ENCODE results near the gene SP140L. TPM values are rescaled to one million over a fixed set of nuclear protein-coding genes. Genes with fewer than 3 reads are reported as not detected.
A peak's percentile ranks its signal among the peaks of the same experiment; 100 is the strongest.

Gene SP140L
- total RNA-seq, 1 donor from 2014 or later, result 48.9 TPM

- no peaks in the 10 kb centered on the region for H3K27me3 Mint-ChIP-seq
- DNase-seq, result peak; percentile 58
- peaks cover 26% of the 10 kb centered on the region for H3K36me3 Mint-ChIP-seq (ENCODE audit: low read depth)
- H3K4me1 Mint-ChIP-seq, result peaks cover 56% of the 10 kb centered on the region
- no peaks in the 10 kb centered on the region for H3K9me3 Mint-ChIP-seq
- no peak overlapping the region for H3K4me3 Mint-ChIP-seq
- no peak overlapping the region for H3K27ac Mint-ChIP-seq
- intact Hi-C loops (cut with micrococcal nuclease), result loop anchor here (2.0 to 10.0 kb wide), 3 partner anchors 185 to 485 kb away; partner anchors contain the start of genes FBXO36, SP140 and TRIP12
Observed at GRCh38 chr2:230410263-230410662, 83.3 kb downstream of the SP140L start.

- intact Hi-C loops (cut with micrococcal nuclease), result loop anchor here (1.0 to 10.0 kb wide), 4 partner anchors 157 to 486 kb away; partner anchors contain the start of genes FBXO36, SP140 and TRIP12
- H3K36me3 Mint-ChIP-seq (ENCODE audit: low read depth), result peaks cover 19% of the 10 kb centered on the region
- H3K4me1 Mint-ChIP-seq, result peaks cover 61% of the 10 kb centered on the region
- no peaks in the 10 kb centered on the region for H3K9me3 Mint-ChIP-seq
- H3K27me3 Mint-ChIP-seq, result no peaks in the 10 kb centered on the region
- DNase-seq, result peak; percentile 75
- peak overlapping the region; percentile 99 for H3K4me3 Mint-ChIP-seq
- H3K27ac Mint-ChIP-seq, result peak overlapping the region; percentile 99
Observed at GRCh38 chr2:230410861-230411569, 84.0 kb downstream of the SP140L start.

DNA sequence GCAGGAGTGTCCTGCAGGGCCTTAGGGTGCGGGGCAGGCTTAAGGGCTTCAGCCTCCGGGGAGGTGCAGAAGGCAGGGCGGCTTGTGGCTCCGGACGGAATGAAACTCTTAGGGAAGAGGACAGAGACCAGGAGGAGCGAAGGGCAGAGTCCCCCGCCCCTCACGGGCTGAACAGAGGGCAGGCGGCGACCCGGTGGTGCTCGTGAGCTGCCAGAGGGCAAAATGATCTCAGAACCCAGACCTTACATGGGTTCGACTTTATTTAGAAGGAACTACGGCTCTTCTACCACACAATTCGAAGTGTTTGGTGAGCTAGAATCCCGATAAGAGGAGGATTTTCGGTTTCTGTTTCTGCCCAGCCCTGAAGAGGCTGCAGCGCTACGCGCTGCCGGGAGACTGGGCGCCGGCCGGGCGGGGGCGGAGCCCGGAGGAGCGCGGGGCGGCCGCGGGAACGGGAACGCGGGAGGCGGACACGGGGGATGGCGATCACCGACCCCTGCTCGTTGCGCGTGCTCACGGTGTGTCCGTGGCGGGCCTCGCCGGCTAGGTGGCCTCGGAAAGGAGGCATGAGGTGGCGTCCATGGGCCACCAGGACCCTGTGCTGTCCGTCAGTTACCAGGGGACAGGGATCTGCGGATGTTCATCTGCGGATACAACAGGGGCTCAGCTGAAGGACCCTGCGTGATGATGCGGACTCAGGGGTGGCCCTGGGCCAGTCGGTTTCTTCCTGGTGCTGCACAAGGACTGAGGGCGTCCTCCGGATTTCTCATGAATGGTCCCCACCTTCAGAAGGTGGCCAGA is 84.8 kb downstream of the SP140L start:
- H3K4me1 Mint-ChIP-seq, result peaks cover 61% of the 10 kb centered on the region
- no peaks in the 10 kb centered on the region for H3K9me3 Mint-ChIP-seq

GRCh38 chr2:230412371-230412711 is 85.3 kb downstream of the SP140L start:
- Mint-ChIP-seq H3K4me1 (peaks cover 61% of the 10 kb centered on the region), H3K27me3 (no peaks in the 10 kb centered on the region), H3K36me3 (ENCODE audit: low read depth) (peaks cover 11% of the 10 kb centered on the region), H3K9me3 (no peaks in the 10 kb centered on the region), H3K27ac (peak overlapping the region; percentile 99), H3K4me3 (peak overlapping the region; percentile 99)
- no peak for DNase-seq
- intact Hi-C loops (cut with micrococcal nuclease), result loop anchor here (10.0 kb wide), 2 partner anchors 408 to 488 kb away; partner anchors contain the start of genes FBXO36 and TRIP12

More for the DNA sequence above, 84.8 kb downstream of the SP140L start:
- Mint-ChIP-seq H3K27me3 (no peaks in the 10 kb centered on the region), H3K36me3 (ENCODE audit: low read depth) (peaks cover 16% of the 10 kb centered on the region), H3K4me3 (peak overlapping the region; percentile 99), H3K27ac (peak overlapping the region; percentile 99)
- DNase-seq, result peak; percentile 95
- intact Hi-C loops (cut with micrococcal nuclease), result loop anchor here (1.0 to 10.0 kb wide), 4 partner anchors 157 to 487 kb away; partner anchors contain the start of genes FBXO36, SP140 and TRIP12

- Mint-ChIP-seq H3K9me3 (no peaks in the 10 kb centered on the region), H3K4me1 (peaks cover 60% of the 10 kb centered on the region)
- intact Hi-C loops (cut with micrococcal nuclease), result loop anchor here (10.0 kb wide), 2 partner anchors 408 to 488 kb away; partner anchors contain the start of genes FBXO36 and TRIP12
Observed at GRCh38 chr2:230412846-230413245, 85.9 kb downstream of the SP140L start.

DNA sequence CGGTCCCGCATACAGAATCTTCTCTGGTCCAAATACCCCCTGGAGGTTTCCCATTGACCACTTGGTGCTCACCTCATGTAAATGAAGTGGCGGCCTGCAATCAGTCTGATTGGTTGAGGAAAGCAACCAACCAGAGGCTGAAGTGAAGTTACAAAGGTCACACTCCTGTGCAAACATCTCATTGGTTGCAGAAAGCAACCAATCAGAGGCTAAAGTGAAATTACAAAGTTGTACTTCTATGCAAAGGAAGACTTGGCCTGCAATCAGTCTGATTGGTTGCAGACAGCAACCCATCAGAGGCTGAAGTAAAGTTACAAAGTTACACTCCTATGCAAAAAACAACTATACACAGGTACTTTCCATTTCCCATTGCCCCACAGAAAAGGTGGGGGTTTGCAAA is 86.5 kb downstream of the SP140L start:
- Mint-ChIP-seq H3K4me3 (peak overlapping the region; percentile 99), H3K4me1 (peaks cover 62% of the 10 kb centered on the region), H3K9me3 (no peaks in the 10 kb centered on the region), H3K27ac (peak overlapping the region; percentile 99), H3K27me3 (no peaks in the 10 kb centered on the region), H3K36me3 (ENCODE audit: low read depth) (peaks cover 17% of the 10 kb centered on the region)
- intact Hi-C loops (cut with micrococcal nuclease), result loop anchor here (10.0 kb wide), 2 partner anchors 409 to 489 kb away; partner anchors contain the start of genes FBXO36 and TRIP12
- DNase-seq, result no peak

More at GRCh38 chr2:230412846-230413245, 85.9 kb downstream of the SP140L start:
- peak overlapping the region; percentile 99 for H3K27ac Mint-ChIP-seq
- peaks cover 12% of the 10 kb centered on the region for H3K36me3 Mint-ChIP-seq (ENCODE audit: low read depth)
- H3K4me3 Mint-ChIP-seq, result peak overlapping the region; percentile 99
- DNase-seq, result peak; percentile 61
- no peaks in the 10 kb centered on the region for H3K27me3 Mint-ChIP-seq

DNA sequence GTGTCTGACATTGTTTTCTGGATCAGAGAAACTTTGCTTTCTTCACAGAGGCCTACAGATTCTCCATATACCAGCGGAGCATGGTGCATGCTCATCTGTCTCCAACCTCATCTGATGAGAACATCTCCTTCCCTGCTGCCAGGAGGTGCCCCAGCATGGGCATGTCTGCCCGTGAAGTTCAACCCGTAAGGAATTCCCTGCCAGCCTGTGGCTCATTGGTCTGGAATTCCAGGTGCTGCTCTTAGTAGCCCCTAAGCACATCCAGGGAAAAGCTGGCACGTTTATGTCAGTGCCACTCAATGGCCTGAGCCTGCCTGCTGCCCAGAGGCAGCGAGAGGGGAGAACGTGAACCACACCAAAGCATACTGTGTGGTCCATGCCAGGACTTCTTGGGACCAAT is 87.3 kb downstream of the SP140L start:
- no peaks in the 10 kb centered on the region for H3K9me3 Mint-ChIP-seq
- H3K27ac Mint-ChIP-seq, result peak overlapping the region; percentile 99
- peak; percentile 59 for DNase-seq
- H3K4me3 Mint-ChIP-seq, result peak overlapping the region; percentile 95
- intact Hi-C loops (cut with micrococcal nuclease), result loop anchor here (10.0 kb wide), 2 partner anchors 410 to 490 kb away; partner anchors contain the start of genes FBXO36 and TRIP12
- no peaks in the 10 kb centered on the region for H3K27me3 Mint-ChIP-seq
- H3K4me1 Mint-ChIP-seq, result peaks cover 65% of the 10 kb centered on the region
- peaks cover 24% of the 10 kb centered on the region for H3K36me3 Mint-ChIP-seq (ENCODE audit: low read depth)

DNA sequence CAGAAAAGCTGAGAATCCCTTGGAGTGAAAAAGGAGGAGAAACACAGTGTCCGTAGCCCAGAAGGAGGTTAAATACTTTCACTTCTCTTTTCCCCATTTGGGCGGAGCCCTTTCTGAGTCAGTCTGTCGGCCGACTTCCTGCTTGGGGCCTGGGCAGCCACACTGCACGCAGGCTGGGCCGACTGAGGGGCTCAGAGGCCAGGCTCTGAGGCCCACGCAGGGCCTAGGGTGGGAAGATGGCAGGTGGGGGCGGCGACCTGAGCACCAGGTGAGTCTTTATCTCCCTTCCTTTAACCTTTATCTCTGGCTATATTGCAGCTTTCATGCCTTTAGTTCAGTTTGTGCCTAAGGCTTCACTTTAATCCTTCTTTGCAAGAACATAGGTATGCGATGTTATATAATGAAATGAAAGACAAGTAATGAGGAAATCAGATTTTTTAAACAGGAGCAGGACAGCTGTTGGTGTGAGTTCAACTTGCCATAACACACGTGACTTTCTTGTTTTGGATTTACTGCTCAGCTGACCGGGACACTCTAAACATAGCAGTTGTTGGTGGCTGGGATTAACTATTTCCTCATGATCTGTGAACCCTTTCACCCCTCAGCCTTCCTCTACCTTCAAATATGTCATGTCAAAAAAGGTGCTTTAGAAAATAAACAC is 89.2 kb downstream of the SP140L start, which contains the start of gene SP100:
Gene SP100 (plus strand): TSS at position 141 of the 661 bp plus-strand sequence. CDS start 96 bp downstream, at position 237.
- intact Hi-C loops (cut with micrococcal nuclease), result loop anchor here (1.0 to 10.0 kb wide), 7 partner anchors 26 to 491 kb away; partner anchors contain the start of genes FBXO36 and TRIP12
- Mint-ChIP-seq H3K4me3 (peak within 1 kb of the TSS; percentile 95), H3K36me3 (ENCODE audit: low read depth) (peaks cover 35% of the 10 kb centered on the region), H3K27me3 (no peaks in the 10 kb centered on the region), H3K4me1 (peaks cover 68% of the 10 kb centered on the region), H3K27ac (peak within 1 kb of the TSS; percentile 99), H3K9me3 (no peaks in the 10 kb centered on the region)
- peak; percentile 95 for DNase-seq

DNA sequence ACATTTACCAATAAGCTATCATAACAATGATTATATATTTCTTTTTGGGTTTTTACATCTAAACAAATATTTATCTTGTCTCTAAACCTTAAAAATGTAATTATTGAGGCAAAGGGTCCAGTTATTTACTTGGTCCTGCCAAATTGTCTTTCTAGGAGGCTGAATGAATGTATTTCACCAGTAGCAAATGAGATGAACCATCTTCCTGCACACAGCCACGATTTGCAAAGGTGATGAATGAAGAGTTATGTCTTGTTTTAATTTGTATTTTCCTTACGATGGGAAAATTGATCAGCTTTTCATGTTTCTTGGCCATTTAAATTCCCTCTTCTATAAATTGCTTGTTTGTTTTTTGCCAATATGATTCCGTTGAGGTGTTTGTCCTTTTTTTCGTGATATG is 90.4 kb downstream of the SP140L start:
- Mint-ChIP-seq H3K27me3 (no peaks in the 10 kb centered on the region), H3K4me1 (peaks cover 70% of the 10 kb centered on the region), H3K27ac (peak overlapping the region; percentile 70), H3K36me3 (ENCODE audit: low read depth) (peaks cover 43% of the 10 kb centered on the region), H3K4me3 (peak overlapping the region; percentile 95), H3K9me3 (no peaks in the 10 kb centered on the region)
- DNase-seq, result peak; percentile 55
- intact Hi-C loops (cut with micrococcal nuclease), result loop anchor here (2.0 to 10.0 kb wide), 5 partner anchors 89 to 493 kb away; partner anchors contain the start of genes FBXO36 and TRIP12

DNA sequence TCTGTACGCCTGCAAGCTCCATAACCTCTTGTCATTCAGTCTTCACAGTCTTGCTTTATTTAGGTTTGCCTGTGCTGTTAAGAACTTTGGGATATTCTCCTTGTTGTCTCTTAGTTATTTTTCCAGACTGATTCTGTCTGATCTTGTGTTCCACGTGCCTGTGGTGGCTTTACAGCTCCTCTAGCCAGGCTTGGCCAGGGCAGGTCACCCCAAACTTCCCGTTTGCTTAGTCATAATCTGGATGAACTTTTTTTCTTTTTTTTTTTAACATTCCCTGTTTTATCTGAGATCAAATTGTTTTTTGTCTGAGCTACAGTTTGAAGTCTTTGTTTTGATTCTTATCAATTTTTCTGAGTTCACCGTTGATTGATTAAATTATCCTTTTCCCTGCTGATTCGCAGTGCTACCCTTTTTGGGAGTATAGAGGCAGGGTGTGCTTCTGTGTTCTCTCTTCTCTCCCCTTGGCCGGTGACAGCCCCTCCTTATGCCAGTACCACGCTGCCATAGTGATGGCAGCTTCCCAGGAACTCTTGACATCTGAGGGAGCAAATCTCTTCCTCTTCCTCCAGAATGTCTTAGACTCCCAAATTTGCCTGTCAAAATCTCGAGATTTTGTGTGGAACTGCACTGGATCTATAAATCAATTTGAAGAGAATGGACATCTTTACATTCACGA is 91.5 kb downstream of the SP140L start:
- Mint-ChIP-seq H3K4me1 (peaks cover 67% of the 10 kb centered on the region), H3K27ac (peak overlapping the region; percentile 56), H3K9me3 (no peaks in the 10 kb centered on the region), H3K27me3 (no peaks in the 10 kb centered on the region), H3K4me3 (peak overlapping the region; percentile 95), H3K36me3 (ENCODE audit: low read depth) (peaks cover 50% of the 10 kb centered on the region)
- intact Hi-C loops (cut with micrococcal nuclease), result loop anchor here (5.0 to 10.0 kb wide), 3 partner anchors 194 to 494 kb away; partner anchors contain the start of genes FBXO36 and TRIP12
- peak; percentile 57 for DNase-seq

DNA sequence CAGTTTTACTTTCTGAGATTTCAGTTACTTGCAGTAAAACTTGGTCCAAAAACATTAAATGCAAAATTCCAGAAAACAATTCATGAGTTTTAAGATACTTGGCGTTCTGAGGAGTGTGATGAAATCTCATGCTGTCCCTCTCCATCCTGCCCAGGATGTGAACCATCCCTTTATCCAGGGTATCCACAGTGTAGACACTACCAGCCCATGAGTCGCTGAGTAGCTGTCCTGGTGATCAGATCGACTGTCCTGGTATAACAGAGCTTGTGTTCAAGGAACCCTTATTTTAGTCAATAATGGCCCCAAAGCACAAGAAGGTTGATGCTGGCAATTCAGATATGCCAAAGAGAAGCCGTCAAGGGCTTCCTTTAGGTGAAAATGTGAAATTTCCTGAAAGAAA is 92.2 kb downstream of the SP140L start:
- H3K4me3 Mint-ChIP-seq, result peak overlapping the region; percentile 95

GRCh38 chr2:230422149-230422548 is 95.2 kb downstream of the SP140L start:
- peak overlapping the region; percentile 2 for H3K27ac Mint-ChIP-seq
- intact Hi-C loops (cut with micrococcal nuclease), result no loop called here
- H3K4me3 Mint-ChIP-seq, result peak overlapping the region; percentile 54
- peaks cover 5% of the 10 kb centered on the region for H3K9me3 Mint-ChIP-seq
- H3K27me3 Mint-ChIP-seq, result no peaks in the 10 kb centered on the region
- peaks cover 81% of the 10 kb centered on the region for H3K4me1 Mint-ChIP-seq
- no peak for DNase-seq
- peaks cover 77% of the 10 kb centered on the region for H3K36me3 Mint-ChIP-seq (ENCODE audit: low read depth)

More for the DNA sequence above, 92.2 kb downstream of the SP140L start:
- peaks cover 57% of the 10 kb centered on the region for H3K36me3 Mint-ChIP-seq (ENCODE audit: low read depth)
- H3K27me3 Mint-ChIP-seq, result no peaks in the 10 kb centered on the region
- peak; percentile 53 for DNase-seq
- H3K4me1 Mint-ChIP-seq, result peaks cover 69% of the 10 kb centered on the region
- peak overlapping the region; percentile 73 for H3K27ac Mint-ChIP-seq
- intact Hi-C loops (cut with micrococcal nuclease), result loop anchor here (5.0 to 10.0 kb wide), 3 partner anchors 193 to 494 kb away; partner anchors contain the start of genes FBXO36 and TRIP12
- H3K9me3 Mint-ChIP-seq, result peaks cover 4% of the 10 kb centered on the region
